Body of pancreas (tissue), 4 donors: ENCODE data around the gene ZNF10. TPM values are rescaled to one million over a fixed set of nuclear protein-coding genes. Genes with fewer than 3 reads are reported as not detected.
A peak's percentile ranks its signal among the peaks of the same experiment; 100 is the strongest.

Experiments used
- ATAC-seq: fragments of 150-250 bp; one replicate; pipeline ENCODE4 v1.9.1; 2016
- DNase-seq, 4 donors: peaks; one replicate each; pipeline ENCODE4 v3.0.0-alpha.2; 2019
- H3K27ac ChIP-seq, 4 donors: fragments of 200-600 bp; sonication (generic); 1 replicate in 3 of 4; 2 replicates in 1 of 4; pipeline versions ENCODE4 v1.5.1 to v1.6.1; 2016 to 2019; ENCODE audit warnings: mild to moderate bottlenecking in 1 of 4, mixed read lengths in 1 of 4, moderate library complexity in 1 of 4
- H3K27me3 ChIP-seq, 2 donors: fragments of 200-600 bp; sonication (generic); one replicate each; pipeline ENCODE4 v1.6.0; 2016; ENCODE audit warnings: mild to moderate bottlenecking in 1 of 2
- H3K36me3 ChIP-seq, 2 donors: fragments of 200-600 bp; sonication (generic); replicated peaks in 1 of 2; 2 replicates each; pipeline ENCODE4 v1.5.1; 2016; ENCODE audit warnings: low read depth in 2 of 2; ENCODE audit not compliant: insufficient read depth in 1 of 2
- H3K4me1 ChIP-seq: fragments of 200-600 bp; sonication (generic); one replicate; pipeline ENCODE4 v1.6.0; 2016
- H3K4me3 ChIP-seq, 2 donors: fragments of 200-600 bp; sonication (generic); 1 replicate in 1 of 2; 2 replicates in 1 of 2; pipeline ENCODE4 v1.5.1; 2016 to 2019
- H3K9me3 ChIP-seq, 3 donors: fragments of 200-600 bp; sonication (generic); 1 replicate in 2 of 3; 2 replicates in 1 of 3; pipeline ENCODE4 v1.5.1; 2016
- CTCF ChIP-seq, 7 experiments: fragments of 450-650 bp in 4 of 7; fragments of 200-600 bp in 3 of 7; sonication (generic) in 3 of 7; IDR thresholded peaks; one replicate each; pipeline ENCODE4 v1.5.1; 2016 to 2019; ENCODE audit warnings: antibody characterized with exemption in 7 of 7
- POLR2A ChIP-seq, 3 donors: fragments of 450-650 bp; IDR thresholded peaks; one replicate each; pipeline ENCODE4 v1.6.1; 2016; ENCODE audit warnings: antibody characterized with exemption in 3 of 3, mild to moderate bottlenecking in 2 of 3
- WGBS, 2 donors: methylation state at CpG; one replicate each; pipeline ENCODE4 v1.1.5; 2017; 5-methylcytosine and 5-hydroxymethylcytosine counted together
- intact Hi-C: fragments of 100-400 bp; cut with DNase I; formaldehyde crosslinking; loops from one replicate; pipeline ENCODE4 v1.15.1; 2023
- total RNA-seq, 2 donors: library from RNA; depleted of rRNA; stranded (reverse); fragments of >200 nt; gene quantifications; one replicate each; pipeline ENCODE4 v1.1.0, GENCODE V29; 2016

ZNF10 gene
- total RNA-seq, 2 donors from 2014 or later: 12.9 to 18.2 TPM

- intact Hi-C loops: loop anchor here (5.0 kb wide), 1 partner anchor 42 kb away; no protein-coding TSS in a partner anchor
- Histone ChIP-seq H3K9me3 (peaks cover 0 to 39% (median 0%) of the 10 kb centered on the region in 3 donors), H3K36me3 (no peaks in the 10 kb centered on the region), H3K4me3 (peak overlapping the region; percentile 62 to 87), H3K27ac (peak overlapping the region; percentile 79 to 96 (median 90)), H3K27me3 (no peaks in the 10 kb centered on the region), H3K4me1 (peaks cover 12% of the 10 kb centered on the region)
- ATAC-seq (peak; percentile 2), DNase-seq (peak in 1 of 4 donors; percentile 22)
- WGBS, 2 donors: 18 to 24% methylated on average over 19 to 25 of the region's 26 CpGs
- TF ChIP-seq POLR2A (IDR thresholded peaks at IDR 0.05) (no peak), CTCF (IDR thresholded peaks at IDR 0.05) (no peak)
These were observed 924 bp upstream of the ZNF10 start for GRCh38 chr12:133129368-133130037.

- WGBS, 2 donors: 0% methylated on average over 17 of the region's 17 CpGs
- no peak for TF ChIP-seq POLR2A (IDR thresholded peaks at IDR 0.05)
- no peak for TF ChIP-seq CTCF (IDR thresholded peaks at IDR 0.05)
- Histone ChIP-seq H3K4me3 (peak overlapping the region; percentile 62 to 87), H3K36me3 (peaks cover 0 to 6% of the 10 kb centered on the region in 2 donors), H3K27ac (peak overlapping the region; percentile 79 to 96 (median 90)), H3K4me1 (peaks cover 12% of the 10 kb centered on the region), H3K27me3 (no peaks in the 10 kb centered on the region), H3K9me3 (peaks cover 0 to 38% (median 0%) of the 10 kb centered on the region in 3 donors)
- DNase-seq (peak in 3 of 4 donors; percentile 20 to 48 (median 35)), ATAC-seq (peak; percentile 6)
- intact Hi-C loops: no loop called here
These were observed 341 bp downstream of the ZNF10 start for GRCh38 chr12:133130808-133131128.

- H3K4me3 ChIP-seq: no peak overlapping the region
- no peaks in the 10 kb centered on the region for H3K27me3 ChIP-seq
- H3K9me3 ChIP-seq: peaks cover 0 to 56% (median 0%) of the 10 kb centered on the region in 3 donors
- WGBS, 2 donors: 88 to 98% methylated on average over 2 of the region's 2 CpGs
- no peak overlapping the region for H3K27ac ChIP-seq
- TF ChIP-seq POLR2A (IDR thresholded peaks at IDR 0.05) (no peak), CTCF (IDR thresholded peaks at IDR 0.05) (no peak)
- peaks cover 0 to 6% of the 10 kb centered on the region in 2 donors for H3K36me3 ChIP-seq
- DNase-seq (no peak), ATAC-seq (no peak)
- H3K4me1 ChIP-seq: peaks cover 6% of the 10 kb centered on the region
- intact Hi-C loops: no loop called here
These were observed 5.3 kb downstream of the ZNF10 start for GRCh38 chr12:133135747-133136146.

- Histone ChIP-seq H3K27me3 (no peaks in the 10 kb centered on the region), H3K27ac (no peak overlapping the region), H3K4me1 (no peaks in the 10 kb centered on the region), H3K9me3 (peaks cover 4 to 63% (median 7%) of the 10 kb centered on the region in 3 donors), H3K36me3 (peaks cover 23 to 24% of the 10 kb centered on the region in 2 donors), H3K4me3 (no peak overlapping the region)
- no peak for DNase-seq
- ATAC-seq: no peak
- intact Hi-C loops: no loop called here
- TF ChIP-seq POLR2A (IDR thresholded peaks at IDR 0.05) (no peak), CTCF (IDR thresholded peaks at IDR 0.05) (no peak)
- WGBS, 2 donors: 93 to 97% methylated on average over 2 of the region's 2 CpGs
These were observed 15.6 kb downstream of the ZNF10 start for GRCh38 chr12:133145981-133146380.
